Measurements from ENCODE around the gene ZBTB8OS.

Gene ZBTB8OS

DNA sequence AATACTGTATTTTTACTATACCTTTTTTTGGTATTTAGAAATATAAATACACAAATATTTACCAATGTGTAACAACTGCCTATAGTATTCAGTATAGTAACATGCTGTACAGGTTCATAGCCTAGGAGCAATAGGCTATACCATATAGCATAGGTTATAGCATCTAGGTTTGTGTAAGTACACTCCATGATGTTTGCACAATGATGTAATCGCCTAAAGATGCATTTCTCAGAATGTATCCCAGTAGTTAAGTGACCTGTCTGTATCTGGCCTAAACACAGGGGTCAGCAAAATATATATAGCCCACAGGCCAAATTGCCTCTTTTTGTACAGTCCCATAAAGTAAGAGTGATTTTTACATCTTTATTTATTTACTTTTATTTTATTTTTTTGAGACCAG is 24.2 kb downstream of the ZBTB8OS start:
- Histone ChIP-seq H3K4me3 (ENCODE audit: low read depth, low read length) (no peak overlapping the region), H3K36me3 (replicated peaks) (peaks cover 10% of the 10 kb centered on the region), H3K27me3 (replicated peaks) (no peaks in the 10 kb centered on the region), H3K27ac (no peak overlapping the region)
- no peak for DNase-seq
- TF ChIP-seq, protein P1, sequence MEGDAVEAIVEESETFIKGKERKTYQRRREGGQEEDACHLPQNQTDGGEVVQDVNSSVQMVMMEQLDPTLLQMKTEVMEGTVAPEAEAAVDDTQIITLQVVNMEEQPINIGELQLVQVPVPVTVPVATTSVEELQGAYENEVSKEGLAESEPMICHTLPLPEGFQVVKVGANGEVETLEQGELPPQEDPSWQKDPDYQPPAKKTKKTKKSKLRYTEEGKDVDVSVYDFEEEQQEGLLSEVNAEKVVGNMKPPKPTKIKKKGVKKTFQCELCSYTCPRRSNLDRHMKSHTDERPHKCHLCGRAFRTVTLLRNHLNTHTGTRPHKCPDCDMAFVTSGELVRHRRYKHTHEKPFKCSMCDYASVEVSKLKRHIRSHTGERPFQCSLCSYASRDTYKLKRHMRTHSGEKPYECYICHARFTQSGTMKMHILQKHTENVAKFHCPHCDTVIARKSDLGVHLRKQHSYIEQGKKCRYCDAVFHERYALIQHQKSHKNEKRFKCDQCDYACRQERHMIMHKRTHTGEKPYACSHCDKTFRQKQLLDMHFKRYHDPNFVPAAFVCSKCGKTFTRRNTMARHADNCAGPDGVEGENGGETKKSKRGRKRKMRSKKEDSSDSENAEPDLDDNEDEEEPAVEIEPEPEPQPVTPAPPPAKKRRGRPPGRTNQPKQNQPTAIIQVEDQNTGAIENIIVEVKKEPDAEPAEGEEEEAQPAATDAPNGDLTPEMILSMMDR (IDR thresholded peaks at IDR 0.05; ENCODE audit: low read depth, low read length, missing control alignments): no peak
- in situ Hi-C loops (cut with HindIII; ENCODE audit: low pct_ligation_motif_present, low sequenced_read_pairs): no loop called here

GRCh38 chr1:32623775-32624174 is 26.6 kb downstream of the ZBTB8OS start:
- DNase-seq: no peak
- Histone ChIP-seq H3K27me3 (replicated peaks) (no peaks in the 10 kb centered on the region), H3K27ac (no peak overlapping the region), H3K36me3 (replicated peaks) (peaks cover 15% of the 10 kb centered on the region), H3K4me3 (ENCODE audit: low read depth, low read length) (no peak overlapping the region)
- in situ Hi-C loops (cut with HindIII; ENCODE audit: low pct_ligation_motif_present, low sequenced_read_pairs): no loop called here
- TF ChIP-seq, protein P1 (IDR thresholded peaks at IDR 0.05; ENCODE audit: low read depth, low read length, missing control alignments): no peak

- Histone ChIP-seq H3K27ac (no peak overlapping the region), H3K27me3 (replicated peaks) (no peaks in the 10 kb centered on the region), H3K4me3 (ENCODE audit: low read depth, low read length) (no peak overlapping the region), H3K36me3 (replicated peaks) (peaks cover 11% of the 10 kb centered on the region)
- no peak for DNase-seq
- TF ChIP-seq, protein P1 (IDR thresholded peaks at IDR 0.05; ENCODE audit: low read depth, low read length, missing control alignments): no peak
- in situ Hi-C loops (cut with HindIII; ENCODE audit: low pct_ligation_motif_present, low sequenced_read_pairs): no loop called here
Measured at GRCh38 chr1:32622806-32623681, 27.3 kb downstream of the ZBTB8OS start.

DNA sequence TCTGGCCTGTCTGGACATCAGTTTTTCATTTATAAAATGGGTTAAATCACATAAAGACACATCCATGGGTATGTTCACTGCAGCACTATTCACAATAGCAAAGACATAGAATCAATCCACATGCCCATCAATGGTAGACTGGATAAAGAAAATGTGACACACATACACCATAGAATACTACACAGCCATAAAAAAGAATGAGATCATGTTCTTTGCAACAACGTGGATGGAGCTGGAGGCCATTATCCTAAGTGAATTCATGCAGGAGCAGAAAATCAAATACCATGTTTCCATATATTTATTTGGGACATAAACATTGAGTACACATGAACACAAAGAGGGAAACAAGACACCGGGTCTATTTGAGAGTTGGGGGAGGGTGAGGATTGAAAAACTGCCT is 28.1 kb downstream of the ZBTB8OS start:
- Histone ChIP-seq H3K27ac (no peak overlapping the region), H3K4me3 (ENCODE audit: low read depth, low read length) (no peak overlapping the region), H3K36me3 (replicated peaks) (peaks cover 9% of the 10 kb centered on the region), H3K27me3 (replicated peaks) (no peaks in the 10 kb centered on the region)
- in situ Hi-C loops (cut with HindIII; ENCODE audit: low pct_ligation_motif_present, low sequenced_read_pairs): no loop called here
- TF ChIP-seq, protein P1 (IDR thresholded peaks at IDR 0.05; ENCODE audit: low read depth, low read length, missing control alignments): no peak
- DNase-seq: no peak

- Histone ChIP-seq H3K4me3 (ENCODE audit: low read depth, low read length) (no peak overlapping the region), H3K36me3 (replicated peaks) (peaks cover 9% of the 10 kb centered on the region), H3K27me3 (replicated peaks) (no peaks in the 10 kb centered on the region), H3K27ac (no peak overlapping the region)
- in situ Hi-C loops (cut with HindIII; ENCODE audit: low pct_ligation_motif_present, low sequenced_read_pairs): no loop called here
- DNase-seq: peak; percentile 4
- TF ChIP-seq, protein P1 (IDR thresholded peaks at IDR 0.05; ENCODE audit: low read depth, low read length, missing control alignments): no peak
Measured at GRCh38 chr1:32619701-32620485, 30.5 kb downstream of the ZBTB8OS start.

All from brain microvascular endothelial cell (primary cell).